Gastroesophageal sphincter (tissue), 3 donors: ENCODE data around the gene LRRC45.

Experiments used
- POLR2A ChIP-seq, 2 donors: fragments of 450-650 bp; IDR thresholded peaks; one replicate each; pipeline ENCODE4 v1.6.1; 2017; ENCODE audit warnings: antibody characterized with exemption in 2 of 2, mild to moderate bottlenecking in 2 of 2, moderate library complexity in 1 of 2
- TF ChIP-seq, protein P1 (sequence below), 4 experiments: fragments of 200-600 bp in 2 of 4; fragments of 450-650 bp in 2 of 4; sonication (generic) in 1 of 4; IDR thresholded peaks; one replicate each; pipeline ENCODE4 v1.5.1; 2017 to 2019; ENCODE audit warnings: antibody characterized with exemption in 4 of 4, mild to moderate bottlenecking in 2 of 4, moderate library complexity in 2 of 4

DNA sequence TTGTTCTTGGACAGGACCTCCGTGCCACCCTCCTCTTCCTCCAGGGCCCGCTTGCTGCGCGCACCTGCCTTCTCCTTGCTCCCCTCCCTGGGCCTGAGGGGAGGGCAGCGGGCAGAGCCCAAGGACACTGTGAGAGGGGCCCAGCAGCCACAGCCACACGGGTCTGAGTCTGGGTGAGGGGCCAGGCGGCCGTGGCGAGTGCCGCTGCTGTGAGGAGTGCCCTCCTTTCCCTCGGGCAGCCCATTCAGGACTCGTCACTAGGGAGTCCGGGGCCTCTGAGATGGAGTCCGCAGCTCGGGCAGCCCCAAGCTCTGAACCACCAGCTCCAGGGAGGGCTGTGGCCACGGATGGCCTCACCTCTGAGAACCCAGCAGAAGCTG is 36.9 kb downstream of the LRRC45 start:
- TF ChIP-seq, protein P1, sequence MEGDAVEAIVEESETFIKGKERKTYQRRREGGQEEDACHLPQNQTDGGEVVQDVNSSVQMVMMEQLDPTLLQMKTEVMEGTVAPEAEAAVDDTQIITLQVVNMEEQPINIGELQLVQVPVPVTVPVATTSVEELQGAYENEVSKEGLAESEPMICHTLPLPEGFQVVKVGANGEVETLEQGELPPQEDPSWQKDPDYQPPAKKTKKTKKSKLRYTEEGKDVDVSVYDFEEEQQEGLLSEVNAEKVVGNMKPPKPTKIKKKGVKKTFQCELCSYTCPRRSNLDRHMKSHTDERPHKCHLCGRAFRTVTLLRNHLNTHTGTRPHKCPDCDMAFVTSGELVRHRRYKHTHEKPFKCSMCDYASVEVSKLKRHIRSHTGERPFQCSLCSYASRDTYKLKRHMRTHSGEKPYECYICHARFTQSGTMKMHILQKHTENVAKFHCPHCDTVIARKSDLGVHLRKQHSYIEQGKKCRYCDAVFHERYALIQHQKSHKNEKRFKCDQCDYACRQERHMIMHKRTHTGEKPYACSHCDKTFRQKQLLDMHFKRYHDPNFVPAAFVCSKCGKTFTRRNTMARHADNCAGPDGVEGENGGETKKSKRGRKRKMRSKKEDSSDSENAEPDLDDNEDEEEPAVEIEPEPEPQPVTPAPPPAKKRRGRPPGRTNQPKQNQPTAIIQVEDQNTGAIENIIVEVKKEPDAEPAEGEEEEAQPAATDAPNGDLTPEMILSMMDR (IDR thresholded peaks at IDR 0.05): no peak
- no peak for TF ChIP-seq POLR2A (IDR thresholded peaks at IDR 0.05)
